ENCODE results near the gene PGLYRP2. TPM values are rescaled to one million over a fixed set of nuclear protein-coding genes. Genes with fewer than 3 reads are reported as not detected.

Gene PGLYRP2
- total RNA-seq, 6 donors from 2014 or later = not detected

GRCh38 chr19:15502264-15502663, 23.0 kb upstream of the PGLYRP2 start:
- H3K4me3 ChIP-seq = no peak overlapping the region
- no peaks in the 10 kb centered on the region for H3K27me3 ChIP-seq
- TF ChIP-seq EP300 (IDR thresholded peaks at IDR 0.05) (no peak), CTCF (IDR thresholded peaks at IDR 0.05) (no peak), POLR2AphosphoS5 (IDR thresholded peaks at IDR 0.05) (no peak), POLR2A (IDR thresholded peaks at IDR 0.05) (no peak)
- no peaks in the 10 kb centered on the region for H3K36me3 ChIP-seq
- H3K9me3 ChIP-seq = no peaks in the 10 kb centered on the region
- WGBS, 2 donors = 75 to 80% methylated on average over 1 of the region's 1 CpG
- no peak overlapping the region for H3K27ac ChIP-seq
- ATAC-seq (ENCODE audit: low FRiP score in 2 of 2) = no peak
- no peaks in the 10 kb centered on the region for H3K4me1 ChIP-seq
- no peak for DNase-seq

- no peaks in the 10 kb centered on the region for H3K27me3 ChIP-seq
- no peak overlapping the region for H3K4me3 ChIP-seq
- no peaks in the 10 kb centered on the region for H3K36me3 ChIP-seq
- ATAC-seq (ENCODE audit: low FRiP score in 2 of 2) = no peak
- 42 to 44% methylated on average over 1 of the region's 1 CpG for WGBS, 2 donors
- no peak overlapping the region for H3K27ac ChIP-seq
- H3K4me1 ChIP-seq = no peaks in the 10 kb centered on the region
- H3K9me3 ChIP-seq = no peaks in the 10 kb centered on the region
- TF ChIP-seq POLR2A (IDR thresholded peaks at IDR 0.05) (no peak), POLR2AphosphoS5 (IDR thresholded peaks at IDR 0.05) (no peak), CTCF (IDR thresholded peaks at IDR 0.05) (no peak), EP300 (IDR thresholded peaks at IDR 0.05) (no peak)
- no peak for DNase-seq
Measured at GRCh38 chr19:15501596-15501995, 22.3 kb upstream of the PGLYRP2 start.

- Histone ChIP-seq H3K27ac (no peak overlapping the region), H3K27me3 (no peaks in the 10 kb centered on the region), H3K36me3 (no peaks in the 10 kb centered on the region), H3K9me3 (no peaks in the 10 kb centered on the region), H3K4me3 (no peak overlapping the region), H3K4me1 (no peaks in the 10 kb centered on the region)
- ATAC-seq (ENCODE audit: low FRiP score in 2 of 2) (no peak), DNase-seq (no peak)
- 62 to 65% methylated on average over 6 of the region's 6 CpGs for WGBS, 2 donors
- TF ChIP-seq POLR2AphosphoS5 (IDR thresholded peaks at IDR 0.05) (no peak), CTCF (IDR thresholded peaks at IDR 0.05) (no peak), EP300 (IDR thresholded peaks at IDR 0.05) (no peak), POLR2A (IDR thresholded peaks at IDR 0.05) (no peak)
Measured at GRCh38 chr19:15498910-15499309, 19.6 kb upstream of the PGLYRP2 start.

GRCh38 chr19:15498156-15498858, 19.0 kb upstream of the PGLYRP2 start:
- Histone ChIP-seq H3K9me3 (no peaks in the 10 kb centered on the region), H3K27ac (no peak overlapping the region), H3K36me3 (no peaks in the 10 kb centered on the region), H3K27me3 (no peaks in the 10 kb centered on the region), H3K4me3 (no peak overlapping the region), H3K4me1 (no peaks in the 10 kb centered on the region)
- DNase-seq (no peak), ATAC-seq (ENCODE audit: low FRiP score in 2 of 2) (no peak)
- 65 to 72% methylated on average over 10 of the region's 10 CpGs for WGBS, 2 donors
- no peak for TF ChIP-seq POLR2AphosphoS5 (IDR thresholded peaks at IDR 0.05)

GRCh38 chr19:15495151-15495550, 15.8 kb upstream of the PGLYRP2 start:
- Histone ChIP-seq H3K27ac (peak overlapping the region in 1 of 4 donors; percentile 43), H3K4me3 (no peak overlapping the region), H3K36me3 (no peaks in the 10 kb centered on the region), H3K9me3 (no peaks in the 10 kb centered on the region), H3K4me1 (no peaks in the 10 kb centered on the region), H3K27me3 (no peaks in the 10 kb centered on the region)
- WGBS, 2 donors = 86 to 91% methylated on average over 1 of the region's 1 CpG
- DNase-seq = no peak
- no peak for ATAC-seq (ENCODE audit: low FRiP score in 2 of 2)
- TF ChIP-seq POLR2AphosphoS5 (IDR thresholded peaks at IDR 0.05) (no peak), POLR2A (IDR thresholded peaks at IDR 0.05) (no peak), EP300 (IDR thresholded peaks at IDR 0.05) (no peak), CTCF (IDR thresholded peaks at IDR 0.05) (no peak)

Measured in upper lobe of left lung (tissue), 6 donors.